Activated CD4-positive, alpha-beta T cell treated with anti-CD3 and anti-CD28 coated beads, Interleukin-2, amount 10 ng/mL, durations not matched to agents 7 days and 5 days (primary cell): ENCODE measurements around the gene NR6A1. TPM values are rescaled to one million over a fixed set of nuclear protein-coding genes. Genes with fewer than 3 reads are reported as not detected.

Experiments used
- CTCF ChIA-PET: fragments of 350-600 bp; sonication (Branson Sonifier 250); formaldehyde crosslinking; loops from one replicate; lab custom pipeline; 2021; ENCODE audit warnings: antibody characterized with exemption; lab: Charles Lee
- POLR2A ChIA-PET: fragments of 350-600 bp; sonication (Branson Sonifier 250); formaldehyde crosslinking; loops from one replicate; lab custom pipeline; 2021; ENCODE audit warnings: antibody characterized with exemption; lab: Charles Lee
- DNase-seq: peaks from one replicate; pipeline ENCODE4 v3.0.0-alpha.2; 2020
- H3K27ac Mint-ChIP-seq: one replicate; pipeline ENCODE4 v1.8.0; 2021; ENCODE audit warnings: mild to moderate bottlenecking, moderate library complexity, mixed read lengths
- H3K27me3 Mint-ChIP-seq: one replicate; pipeline ENCODE4 v1.8.0; 2021; ENCODE audit warnings: mixed read lengths
- H3K36me3 Mint-ChIP-seq: one replicate; pipeline ENCODE4 v1.8.0; 2021; ENCODE audit warnings: low read depth, mixed read lengths
- H3K4me1 Mint-ChIP-seq: one replicate; pipeline ENCODE4 v1.8.0; 2021; ENCODE audit warnings: mixed read lengths
- H3K4me3 Mint-ChIP-seq: one replicate; pipeline ENCODE4 v1.8.0; 2021; ENCODE audit warnings: mild to moderate bottlenecking, moderate library complexity, mixed read lengths
- H3K9me3 Mint-ChIP-seq: one replicate; pipeline ENCODE4 v1.8.0; 2021; ENCODE audit warnings: mixed read lengths
- total RNA-seq, 2 experiments: library from RNA; stranded (reverse); gene quantifications; one replicate each; pipeline ENCODE4 v1.2.3, GENCODE V29; 2021

The NR6A1 gene
- total RNA-seq, 2 experiments from 2014 or later: 0.10 to 0.19 TPM

GRCh38 chr9:124660341-124660801 is 110.7 kb downstream of the NR6A1 start:
- Mint-ChIP-seq H3K4me3 (peak overlapping the region; percentile 78), H3K9me3 (no peaks in the 10 kb centered on the region), H3K36me3 (no peaks in the 10 kb centered on the region), H3K27ac (peak overlapping the region; percentile 33), H3K4me1 (peaks cover 32% of the 10 kb centered on the region), H3K27me3 (peaks cover 11% of the 10 kb centered on the region)
- ChIA-PET CTCF (interaction anchor here (1.2 kb wide), 2 partner anchors 18 to 45 kb away, joined by 3 read pairs; no protein-coding TSS in a partner anchor), POLR2A (interaction anchor here (0.6 kb wide), 1 partner anchor 105 kb away, joined by 4 read pairs; no protein-coding TSS in a partner anchor)
- DNase-seq: no peak

- CTCF ChIA-PET: interaction anchor here (0.9 to 1.2 kb wide), 3 partner anchors 16 to 113 kb away, joined by 3 to 4 read pairs (median 3); no protein-coding TSS in a partner anchor
- Mint-ChIP-seq H3K27me3 (peaks cover 9% of the 10 kb centered on the region), H3K27ac (peak overlapping the region; percentile 70)
Measured at GRCh38 chr9:124659099-124659659, 111.9 kb downstream of the NR6A1 start.

DNA sequence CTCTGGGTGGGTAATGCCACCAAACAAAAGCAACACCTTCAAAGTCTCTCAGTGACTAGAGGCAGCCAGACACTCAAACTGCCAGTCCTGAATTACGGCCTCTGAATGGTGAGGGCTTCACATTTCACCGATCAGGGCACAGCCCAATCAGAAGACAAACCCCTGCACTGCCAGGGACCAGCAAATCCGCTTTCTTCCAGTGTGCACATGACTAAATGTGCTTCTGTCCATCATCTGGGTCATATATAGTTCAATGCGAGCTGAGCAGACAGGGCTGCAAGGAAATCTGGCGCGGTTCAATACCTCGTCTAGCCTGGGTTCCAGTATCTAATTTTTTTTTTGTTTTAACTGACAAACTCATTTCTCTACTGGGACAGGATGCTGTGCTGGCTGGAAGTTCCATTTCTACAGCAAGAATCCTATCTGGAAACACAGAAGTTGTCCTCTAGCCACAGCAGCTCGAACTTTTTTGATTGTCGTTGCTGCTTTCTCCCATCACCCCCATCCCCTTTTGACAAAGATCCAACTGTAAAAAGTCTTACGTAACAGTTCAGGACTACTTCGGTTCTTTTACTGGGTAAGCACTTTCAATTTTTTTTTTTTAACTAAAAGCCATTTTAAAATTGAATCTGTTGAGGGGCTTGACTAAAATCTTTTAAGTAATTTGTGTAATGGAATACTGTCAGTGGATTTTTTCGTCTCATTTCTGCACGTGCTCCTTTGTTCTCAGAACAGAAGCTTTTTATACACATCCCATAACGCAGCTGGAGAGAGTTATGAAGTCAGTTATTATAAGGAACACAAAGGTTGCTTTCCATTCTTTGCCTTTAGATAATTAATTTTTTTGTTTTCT is 112.7 kb downstream of the NR6A1 start:
- ChIA-PET POLR2A (interaction anchor here (0.6 kb wide), 1 partner anchor 555 kb away, joined by 4 read pairs; no protein-coding TSS in a partner anchor), CTCF (interaction anchor here (0.9 kb wide), 1 partner anchor 114 kb away, joined by 4 read pairs; no protein-coding TSS in a partner anchor)
- Mint-ChIP-seq H3K9me3 (no peaks in the 10 kb centered on the region), H3K4me3 (peak overlapping the region; percentile 78), H3K27ac (peak overlapping the region; percentile 70), H3K27me3 (peaks cover 9% of the 10 kb centered on the region), H3K36me3 (no peaks in the 10 kb centered on the region), H3K4me1 (peaks cover 32% of the 10 kb centered on the region)
- peak; percentile 18 for DNase-seq

More at GRCh38 chr9:124659099-124659659, 111.9 kb downstream of the NR6A1 start:
- Mint-ChIP-seq H3K9me3 (no peaks in the 10 kb centered on the region), H3K4me1 (peaks cover 32% of the 10 kb centered on the region), H3K36me3 (no peaks in the 10 kb centered on the region), H3K4me3 (peak overlapping the region; percentile 78)
- peak; percentile 28 for DNase-seq
- POLR2A ChIA-PET: no interaction called here

DNA sequence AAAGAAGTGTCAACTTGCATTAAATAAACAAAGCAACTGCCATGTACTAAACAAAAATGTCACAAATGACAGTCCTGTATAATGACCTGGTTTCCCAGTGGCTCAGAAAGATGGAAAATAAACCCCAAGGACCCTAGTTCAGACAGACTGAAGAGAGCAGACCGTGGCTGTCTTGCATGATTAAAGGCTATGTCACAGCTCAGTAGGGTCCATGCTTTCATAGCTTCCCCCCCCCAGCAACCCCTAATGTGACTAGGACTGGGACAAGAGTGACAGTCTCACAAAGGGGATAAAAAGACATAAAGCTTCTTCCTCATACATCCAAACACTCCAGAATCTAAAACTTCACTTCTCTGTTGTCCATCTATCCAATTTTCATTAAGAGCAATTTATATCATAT is 113.6 kb downstream of the NR6A1 start:
- CTCF ChIA-PET: no interaction called here
- Mint-ChIP-seq H3K27ac (no peak overlapping the region), H3K36me3 (no peaks in the 10 kb centered on the region), H3K27me3 (peaks cover 6% of the 10 kb centered on the region), H3K4me3 (no peak overlapping the region), H3K9me3 (no peaks in the 10 kb centered on the region), H3K4me1 (peaks cover 32% of the 10 kb centered on the region)
- no peak for DNase-seq
- POLR2A ChIA-PET: no interaction called here

- Mint-ChIP-seq H3K4me3 (no peak overlapping the region), H3K9me3 (no peaks in the 10 kb centered on the region), H3K27ac (no peak overlapping the region), H3K4me1 (peaks cover 16% of the 10 kb centered on the region), H3K27me3 (peaks cover 7% of the 10 kb centered on the region), H3K36me3 (no peaks in the 10 kb centered on the region)
- ChIA-PET POLR2A (interaction anchor here (0.6 kb wide), 1 partner anchor 436 kb away, joined by 3 read pairs; no protein-coding TSS in a partner anchor), CTCF (interaction anchor here (0.6 to 1.4 kb wide), 4 partner anchors 16 to 990 kb away, joined by 3 to 7 read pairs (median 5); no protein-coding TSS in a partner anchor)
- no peak for DNase-seq
Measured at GRCh38 chr9:124654431-124654830, 116.7 kb downstream of the NR6A1 start.

GRCh38 chr9:124652615-124653393 is 118.3 kb downstream of the NR6A1 start:
- peaks cover under 1% of the 10 kb centered on the region for H3K4me1 Mint-ChIP-seq
- POLR2A ChIA-PET: no interaction called here
- no peak overlapping the region for H3K27ac Mint-ChIP-seq

DNA sequence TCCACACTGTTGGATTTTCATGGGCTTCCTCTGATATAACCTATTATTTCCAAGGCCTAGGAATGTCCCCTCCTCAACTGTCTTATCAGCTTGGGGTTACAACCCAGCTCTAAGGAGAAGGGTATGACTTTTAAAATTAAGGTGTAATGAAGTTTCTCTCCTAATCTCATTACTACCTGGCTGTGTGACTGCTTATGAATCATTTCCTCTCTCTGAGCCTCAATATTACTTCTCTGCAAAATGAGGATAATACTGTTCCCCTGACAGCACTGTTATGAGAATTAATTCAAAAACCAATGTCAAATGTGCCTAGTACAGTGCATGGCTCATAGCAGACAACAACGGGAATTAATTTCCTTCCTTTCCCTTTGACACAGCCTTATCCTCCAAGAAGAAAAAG is 118.9 kb downstream of the NR6A1 start:
- ChIA-PET POLR2A (no interaction called here), CTCF (interaction anchor here (1.0 kb wide), 1 partner anchor 12 kb away, joined by 3 read pairs; no protein-coding TSS in a partner anchor)
- no peak overlapping the region for H3K27ac Mint-ChIP-seq
- no peak overlapping the region for H3K4me3 Mint-ChIP-seq
- no peaks in the 10 kb centered on the region for H3K9me3 Mint-ChIP-seq
- H3K4me1 Mint-ChIP-seq: no peaks in the 10 kb centered on the region
- DNase-seq: no peak
- peaks cover 17% of the 10 kb centered on the region for H3K27me3 Mint-ChIP-seq
- H3K36me3 Mint-ChIP-seq: no peaks in the 10 kb centered on the region

More at GRCh38 chr9:124652615-124653393, 118.3 kb downstream of the NR6A1 start:
- Mint-ChIP-seq H3K36me3 (no peaks in the 10 kb centered on the region), H3K27me3 (peaks cover 14% of the 10 kb centered on the region), H3K9me3 (no peaks in the 10 kb centered on the region), H3K4me3 (no peak overlapping the region)
- DNase-seq: no peak
- CTCF ChIA-PET: interaction anchor here (0.6 to 1.0 kb wide), 2 partner anchors 12 kb away, joined by 3 read pairs; no protein-coding TSS in a partner anchor

- Mint-ChIP-seq H3K4me1 (no peaks in the 10 kb centered on the region), H3K27ac (no peak overlapping the region), H3K9me3 (no peaks in the 10 kb centered on the region), H3K27me3 (peaks cover 26% of the 10 kb centered on the region), H3K36me3 (no peaks in the 10 kb centered on the region), H3K4me3 (no peak overlapping the region)
- CTCF ChIA-PET: no interaction called here
- no peak for DNase-seq
- POLR2A ChIA-PET: no interaction called here
Measured at GRCh38 chr9:124645274-124645673, 125.8 kb downstream of the NR6A1 start.

DNA sequence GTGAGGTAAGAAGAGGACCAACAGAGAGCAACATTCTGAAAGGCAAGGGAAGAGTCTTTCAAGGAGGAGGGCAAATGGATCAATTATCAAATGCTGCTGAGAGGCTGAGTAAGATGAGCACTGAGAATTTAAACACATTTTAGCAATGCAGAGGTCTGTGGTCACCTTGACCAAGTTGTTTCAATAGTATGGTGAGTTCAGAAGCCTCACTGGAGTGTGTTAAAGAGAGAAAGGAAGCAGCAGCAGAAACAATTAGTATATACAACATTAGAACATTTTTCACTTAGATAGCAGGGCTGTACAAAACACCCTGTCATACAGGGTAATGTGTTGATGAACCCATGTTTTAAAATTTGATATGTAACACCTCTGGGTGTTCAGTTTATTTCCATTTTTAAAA is 131.5 kb downstream of the NR6A1 start:
- ChIA-PET CTCF (no interaction called here), POLR2A (no interaction called here)
- Mint-ChIP-seq H3K4me1 (no peaks in the 10 kb centered on the region), H3K9me3 (no peaks in the 10 kb centered on the region), H3K27me3 (peaks cover 22% of the 10 kb centered on the region), H3K4me3 (no peak overlapping the region), H3K27ac (no peak overlapping the region), H3K36me3 (no peaks in the 10 kb centered on the region)
- DNase-seq: no peak

- POLR2A ChIA-PET: no interaction called here
- Mint-ChIP-seq H3K4me1 (no peaks in the 10 kb centered on the region), H3K36me3 (no peaks in the 10 kb centered on the region), H3K4me3 (no peak overlapping the region), H3K9me3 (no peaks in the 10 kb centered on the region), H3K27me3 (peaks cover 26% of the 10 kb centered on the region), H3K27ac (no peak overlapping the region)
- DNase-seq: no peak
- CTCF ChIA-PET: interaction anchor here (1.8 kb wide), 1 partner anchor 18 kb away, joined by 3 read pairs; no protein-coding TSS in a partner anchor
Measured at GRCh38 chr9:124635285-124635684, 135.8 kb downstream of the NR6A1 start.

DNA sequence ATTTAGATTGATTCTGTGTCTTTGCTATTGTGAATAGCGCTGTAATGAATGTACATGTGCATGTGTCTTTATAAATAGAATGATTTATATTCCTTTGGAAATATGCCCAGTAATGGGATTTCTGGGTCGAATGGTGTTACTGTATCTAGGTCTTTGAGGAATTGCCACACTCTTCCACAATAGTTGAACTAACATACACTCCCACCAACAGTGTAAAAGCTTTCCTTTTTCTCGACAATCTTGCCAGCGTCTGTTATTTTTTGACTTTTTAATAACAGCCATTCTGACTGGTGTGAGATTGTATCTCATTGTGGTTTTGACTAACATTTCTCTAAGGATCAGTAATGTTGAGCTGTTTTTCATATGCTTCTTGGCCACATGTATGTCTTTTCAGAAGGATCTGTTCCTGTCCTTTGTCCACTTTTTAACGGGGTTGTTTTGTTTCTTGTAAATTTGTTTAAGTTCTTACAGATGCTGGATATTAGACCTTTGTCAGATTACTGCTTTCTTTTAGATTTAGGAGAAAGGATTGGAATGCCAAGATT is 139.0 kb downstream of the NR6A1 start:
- Mint-ChIP-seq H3K4me3 (no peak overlapping the region), H3K27ac (no peak overlapping the region), H3K4me1 (no peaks in the 10 kb centered on the region), H3K36me3 (no peaks in the 10 kb centered on the region), H3K9me3 (no peaks in the 10 kb centered on the region), H3K27me3 (peaks cover 15% of the 10 kb centered on the region)
- ChIA-PET POLR2A (no interaction called here), CTCF (interaction anchor here (1.0 kb wide), 1 partner anchor 9 kb away, joined by 4 read pairs; no protein-coding TSS in a partner anchor)
- DNase-seq: no peak

DNA sequence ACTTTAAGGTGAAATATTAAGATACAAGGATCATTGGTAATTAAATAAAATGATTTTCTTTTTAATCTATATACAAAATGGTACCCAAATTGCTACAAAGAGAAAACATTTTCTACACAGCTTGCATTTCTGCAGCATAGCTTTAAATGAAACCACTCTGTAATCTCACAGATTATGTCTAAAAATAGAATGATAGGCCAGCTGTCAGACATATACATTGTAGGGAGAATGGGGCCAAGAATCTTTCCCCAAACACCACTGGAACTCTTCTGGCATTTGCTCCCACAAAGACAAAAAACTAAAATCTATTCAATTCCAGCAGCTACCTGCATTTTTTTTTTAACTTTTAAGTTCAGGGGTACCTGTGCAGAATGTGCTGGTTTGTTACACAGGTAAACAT is 139.8 kb downstream of the NR6A1 start:
- peaks cover 15% of the 10 kb centered on the region for H3K27me3 Mint-ChIP-seq
- ChIA-PET CTCF (no interaction called here), POLR2A (interaction anchor here (0.7 kb wide), 1 partner anchor 611 kb away, joined by 12 read pairs; no protein-coding TSS in a partner anchor)

More for the DNA sequence above, 139.8 kb downstream of the NR6A1 start:
- Mint-ChIP-seq H3K4me3 (no peak overlapping the region), H3K9me3 (no peaks in the 10 kb centered on the region), H3K36me3 (no peaks in the 10 kb centered on the region), H3K27ac (no peak overlapping the region), H3K4me1 (no peaks in the 10 kb centered on the region)
- DNase-seq: no peak
